ENCODE measurements around the gene NIPA2. TPM values are rescaled to one million over a fixed set of nuclear protein-coding genes. Genes with fewer than 3 reads are reported as not detected.
A peak's percentile ranks its signal among the peaks of the same experiment; 100 is the strongest.

NIPA2 gene
- total RNA-seq, 4 donors from 2014 or later, result 6.5 to 61.2 (median 22.1) TPM

DNA sequence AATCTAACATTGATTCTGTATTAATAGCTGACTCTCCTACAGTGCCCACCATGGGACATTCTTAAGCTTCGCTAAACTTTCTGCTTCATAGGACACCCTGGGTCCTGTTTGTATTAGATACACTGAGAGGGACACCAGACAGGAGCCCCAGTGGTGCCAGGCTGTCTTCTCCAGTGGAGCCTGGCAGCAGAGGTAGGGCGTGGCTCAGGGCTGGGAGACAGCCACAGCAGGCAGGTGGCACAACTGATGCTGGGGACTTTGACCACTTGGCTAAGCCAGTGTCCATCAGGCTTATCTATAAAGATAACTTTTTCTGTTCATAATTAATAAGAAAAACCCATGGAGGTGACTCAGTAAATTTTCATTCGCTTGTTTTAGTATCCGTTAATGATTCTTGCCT lies 30.2 kb upstream of the NIPA2 start:
- Histone ChIP-seq H3K36me3 (no peaks in the 10 kb centered on the region), H3K27me3 (no peaks in the 10 kb centered on the region), H3K4me3 (no peak overlapping the region), H3K9me3 (no peaks in the 10 kb centered on the region), H3K27ac (no peak overlapping the region), H3K4me1 (no peaks in the 10 kb centered on the region)
- intact Hi-C loops (cut with DNase I; ENCODE audit: low total_unique reads), result no loop called here
- DNase-seq, result no peak
- TF ChIP-seq, protein P1, sequence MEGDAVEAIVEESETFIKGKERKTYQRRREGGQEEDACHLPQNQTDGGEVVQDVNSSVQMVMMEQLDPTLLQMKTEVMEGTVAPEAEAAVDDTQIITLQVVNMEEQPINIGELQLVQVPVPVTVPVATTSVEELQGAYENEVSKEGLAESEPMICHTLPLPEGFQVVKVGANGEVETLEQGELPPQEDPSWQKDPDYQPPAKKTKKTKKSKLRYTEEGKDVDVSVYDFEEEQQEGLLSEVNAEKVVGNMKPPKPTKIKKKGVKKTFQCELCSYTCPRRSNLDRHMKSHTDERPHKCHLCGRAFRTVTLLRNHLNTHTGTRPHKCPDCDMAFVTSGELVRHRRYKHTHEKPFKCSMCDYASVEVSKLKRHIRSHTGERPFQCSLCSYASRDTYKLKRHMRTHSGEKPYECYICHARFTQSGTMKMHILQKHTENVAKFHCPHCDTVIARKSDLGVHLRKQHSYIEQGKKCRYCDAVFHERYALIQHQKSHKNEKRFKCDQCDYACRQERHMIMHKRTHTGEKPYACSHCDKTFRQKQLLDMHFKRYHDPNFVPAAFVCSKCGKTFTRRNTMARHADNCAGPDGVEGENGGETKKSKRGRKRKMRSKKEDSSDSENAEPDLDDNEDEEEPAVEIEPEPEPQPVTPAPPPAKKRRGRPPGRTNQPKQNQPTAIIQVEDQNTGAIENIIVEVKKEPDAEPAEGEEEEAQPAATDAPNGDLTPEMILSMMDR (IDR thresholded peaks at IDR 0.05), result no peak
- TF ChIP-seq POLR2A (IDR thresholded peaks at IDR 0.05), result no peak

DNA sequence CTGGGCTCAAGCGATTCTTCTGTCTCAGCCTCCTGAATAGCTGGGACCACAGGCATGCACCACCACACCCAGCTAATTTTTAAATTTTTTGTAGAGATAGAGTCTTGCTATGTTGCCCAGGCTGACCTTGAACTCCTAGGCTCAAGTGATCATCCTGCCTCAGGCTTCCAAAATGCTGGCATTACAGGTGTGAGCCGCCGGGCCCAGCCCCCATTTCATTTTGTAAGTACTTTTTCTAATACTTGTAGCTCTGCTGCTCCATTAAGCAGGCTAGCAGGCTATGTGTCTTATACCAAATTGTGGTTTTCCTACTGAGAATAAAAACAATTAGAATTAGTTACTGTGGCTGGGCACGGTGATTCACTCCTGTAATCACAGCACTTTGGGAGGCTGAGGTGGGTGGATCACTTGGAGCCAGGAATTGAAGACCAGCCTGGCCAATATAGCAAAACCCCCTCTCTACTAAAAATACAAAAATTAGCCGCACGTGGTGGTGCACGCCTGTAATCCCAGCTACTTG lies 29.6 kb upstream of the NIPA2 start:
- no peaks in the 10 kb centered on the region for H3K36me3 ChIP-seq
- H3K9me3 ChIP-seq, result no peaks in the 10 kb centered on the region
- H3K27me3 ChIP-seq, result no peaks in the 10 kb centered on the region
- no peak for TF ChIP-seq POLR2A (IDR thresholded peaks at IDR 0.05)
- TF ChIP-seq, protein P1 (IDR thresholded peaks at IDR 0.05), result no peak
- H3K4me1 ChIP-seq, result no peaks in the 10 kb centered on the region
- no peak overlapping the region for H3K4me3 ChIP-seq
- DNase-seq, result no peak
- H3K27ac ChIP-seq, result no peak overlapping the region
- intact Hi-C loops (cut with DNase I; ENCODE audit: low total_unique reads), result no loop called here

DNA sequence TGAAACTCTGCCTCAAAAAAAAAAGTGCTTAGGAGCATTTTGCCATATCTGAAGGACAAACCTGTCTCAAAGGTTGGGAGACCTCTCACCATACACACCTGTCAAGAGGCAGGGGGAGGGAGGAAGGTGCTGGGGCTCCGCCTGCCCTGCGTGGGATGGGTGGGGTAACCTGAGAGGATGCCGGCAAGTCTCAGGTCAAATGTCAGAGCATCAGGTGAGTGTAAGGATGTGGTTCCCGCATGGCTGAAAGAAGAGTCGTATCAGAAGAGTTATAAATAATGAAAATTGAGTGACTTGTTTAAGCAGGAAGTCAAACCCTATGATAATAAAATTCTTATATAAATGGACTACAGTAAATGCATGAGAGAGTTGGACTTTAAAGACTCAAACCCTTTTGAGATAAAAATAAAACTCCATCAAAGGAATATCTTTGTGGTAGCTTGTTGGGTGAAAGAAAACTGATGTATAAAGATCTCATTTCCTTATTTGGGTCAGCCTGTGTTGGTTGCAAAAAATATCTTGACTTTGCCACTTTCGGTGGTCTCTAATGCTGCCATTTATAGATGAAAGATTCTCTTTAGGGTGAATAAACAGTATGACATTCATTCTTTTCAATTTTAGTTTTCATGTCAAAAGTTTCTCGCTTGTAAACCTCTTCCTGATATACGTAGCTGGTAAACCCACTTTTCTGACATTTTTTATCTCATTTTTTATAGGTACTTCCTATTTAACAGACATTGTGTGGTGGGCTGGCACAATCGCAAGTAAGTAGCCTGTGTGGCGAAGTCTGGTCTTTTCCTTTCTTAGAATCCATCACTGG lies 28.2 kb upstream of the NIPA2 start:
- no peak overlapping the region for H3K4me3 ChIP-seq
- no peaks in the 10 kb centered on the region for H3K36me3 ChIP-seq
- H3K9me3 ChIP-seq, result no peaks in the 10 kb centered on the region
- TF ChIP-seq, protein P1 (IDR thresholded peaks at IDR 0.05), result no peak
- TF ChIP-seq POLR2A (IDR thresholded peaks at IDR 0.05), result no peak
- H3K27ac ChIP-seq, result no peak overlapping the region
- no peak for DNase-seq
- H3K27me3 ChIP-seq, result no peaks in the 10 kb centered on the region
- no peaks in the 10 kb centered on the region for H3K4me1 ChIP-seq
- intact Hi-C loops (cut with DNase I; ENCODE audit: low total_unique reads), result no loop called here

DNA sequence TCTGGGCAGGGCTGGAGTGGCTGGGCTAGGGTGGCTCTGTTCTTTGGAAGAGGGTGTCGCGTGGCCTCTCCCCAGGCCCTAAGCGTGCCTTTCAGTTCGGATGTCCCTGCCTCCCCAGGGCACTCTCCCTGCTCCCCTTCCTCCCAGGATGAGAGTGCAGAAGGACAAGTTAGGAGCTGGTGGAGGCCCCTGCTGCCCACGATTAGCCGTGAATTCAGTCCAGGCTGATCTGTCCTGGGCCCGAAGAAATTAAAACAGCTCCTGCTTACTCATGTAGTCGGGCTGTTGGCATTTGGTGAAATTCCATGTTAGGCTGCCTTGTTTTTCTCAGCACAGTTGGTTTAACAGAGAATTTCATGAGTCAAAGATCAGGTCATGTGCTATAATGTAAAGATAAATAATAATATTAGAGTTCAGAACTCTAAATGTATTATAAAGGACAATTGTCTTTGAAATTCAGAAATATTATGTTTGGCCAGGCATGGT lies 27.6 kb upstream of the NIPA2 start:
- no peak overlapping the region for H3K4me3 ChIP-seq
- intact Hi-C loops (cut with DNase I; ENCODE audit: low total_unique reads), result no loop called here

DNA sequence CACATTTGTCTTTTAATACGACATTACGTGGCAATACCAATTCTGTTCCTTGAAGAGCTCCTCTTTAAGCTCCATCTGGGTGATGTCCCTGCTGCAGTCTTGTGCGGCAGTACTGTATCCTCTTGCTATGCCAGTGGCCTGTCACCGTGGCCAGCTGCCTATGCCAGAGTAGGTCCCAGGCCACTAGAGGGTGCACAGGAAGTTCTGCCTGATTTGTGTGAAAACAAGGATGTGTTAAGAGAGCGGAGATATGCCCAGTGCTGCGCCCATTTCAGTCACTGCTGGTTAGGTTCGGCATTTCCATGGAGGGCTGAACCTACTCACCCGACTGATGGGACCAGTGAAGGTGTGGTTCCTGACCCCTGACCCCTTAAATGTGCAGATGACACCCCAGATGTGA lies 26.8 kb upstream of the NIPA2 start:
- no peak overlapping the region for H3K27ac ChIP-seq
- DNase-seq, result no peak
- H3K36me3 ChIP-seq, result no peaks in the 10 kb centered on the region
- TF ChIP-seq, protein P1 (IDR thresholded peaks at IDR 0.05), result peak in 1 of 4 experiments; percentile 12
- no peak for TF ChIP-seq POLR2A (IDR thresholded peaks at IDR 0.05)
- no peaks in the 10 kb centered on the region for H3K4me1 ChIP-seq
- no peaks in the 10 kb centered on the region for H3K27me3 ChIP-seq
- no peaks in the 10 kb centered on the region for H3K9me3 ChIP-seq
- intact Hi-C loops (cut with DNase I; ENCODE audit: low total_unique reads), result no loop called here
- no peak overlapping the region for H3K4me3 ChIP-seq

More for the DNA sequence above, 27.6 kb upstream of the NIPA2 start:
- Histone ChIP-seq H3K27ac (no peak overlapping the region), H3K9me3 (no peaks in the 10 kb centered on the region), H3K4me1 (no peaks in the 10 kb centered on the region), H3K36me3 (no peaks in the 10 kb centered on the region), H3K27me3 (no peaks in the 10 kb centered on the region)
- DNase-seq, result no peak
- TF ChIP-seq, protein P1 (IDR thresholded peaks at IDR 0.05), result no peak
- TF ChIP-seq POLR2A (IDR thresholded peaks at IDR 0.05), result no peak

Measured in uterus (tissue), 4 donors.